ENCODE results near the gene RXRA. TPM values are rescaled to one million over a fixed set of nuclear protein-coding genes. Genes with fewer than 3 reads are reported as not detected.
A peak's percentile ranks its signal among the peaks of the same experiment; 100 is the strongest.

RXRA gene
- total RNA-seq, 1 donor from 2014 or later: 49.4 TPM

DNA sequence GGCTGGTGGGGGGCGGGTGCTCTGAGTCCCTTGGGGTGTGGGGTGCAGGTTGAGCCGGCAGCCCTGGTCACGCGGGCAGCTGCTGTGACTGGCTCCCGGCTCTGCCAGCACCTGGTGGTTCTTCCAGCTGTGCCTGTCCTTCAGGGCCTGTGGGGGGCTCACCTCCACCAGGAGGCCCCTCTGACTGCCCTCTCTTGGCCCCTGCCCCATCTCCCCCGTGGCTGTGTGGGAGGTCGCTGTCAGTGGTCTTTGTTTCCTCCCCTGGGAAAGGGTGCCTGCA, 3.3 kb downstream of the RXRA start:
- Histone ChIP-seq H3K36me3 (no peaks in the 10 kb centered on the region), H3K4me1 (peaks cover 80% of the 10 kb centered on the region), H3K27ac (peak overlapping the region; percentile 95), H3K4me3 (peak overlapping the region; percentile 63 to 96), H3K27me3 (no peaks in the 10 kb centered on the region), H3K9me3 (no peaks in the 10 kb centered on the region)
- TF ChIP-seq POLR2AphosphoS5 (IDR thresholded peaks at IDR 0.05; ENCODE audit: insufficient read depth in 1 of 2, low read depth in 1 of 2) (no peak), POLR2A (IDR thresholded peaks at IDR 0.05) (no peak)
- TF ChIP-seq, protein P1, sequence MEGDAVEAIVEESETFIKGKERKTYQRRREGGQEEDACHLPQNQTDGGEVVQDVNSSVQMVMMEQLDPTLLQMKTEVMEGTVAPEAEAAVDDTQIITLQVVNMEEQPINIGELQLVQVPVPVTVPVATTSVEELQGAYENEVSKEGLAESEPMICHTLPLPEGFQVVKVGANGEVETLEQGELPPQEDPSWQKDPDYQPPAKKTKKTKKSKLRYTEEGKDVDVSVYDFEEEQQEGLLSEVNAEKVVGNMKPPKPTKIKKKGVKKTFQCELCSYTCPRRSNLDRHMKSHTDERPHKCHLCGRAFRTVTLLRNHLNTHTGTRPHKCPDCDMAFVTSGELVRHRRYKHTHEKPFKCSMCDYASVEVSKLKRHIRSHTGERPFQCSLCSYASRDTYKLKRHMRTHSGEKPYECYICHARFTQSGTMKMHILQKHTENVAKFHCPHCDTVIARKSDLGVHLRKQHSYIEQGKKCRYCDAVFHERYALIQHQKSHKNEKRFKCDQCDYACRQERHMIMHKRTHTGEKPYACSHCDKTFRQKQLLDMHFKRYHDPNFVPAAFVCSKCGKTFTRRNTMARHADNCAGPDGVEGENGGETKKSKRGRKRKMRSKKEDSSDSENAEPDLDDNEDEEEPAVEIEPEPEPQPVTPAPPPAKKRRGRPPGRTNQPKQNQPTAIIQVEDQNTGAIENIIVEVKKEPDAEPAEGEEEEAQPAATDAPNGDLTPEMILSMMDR (IDR thresholded peaks at IDR 0.05): no peak
- intact Hi-C loops (cut with DNase I): loop anchor here (5.0 kb wide), 2 partner anchors 103 to 157 kb away; no protein-coding TSS in a partner anchor
- DNase-seq (ENCODE audit: extremely low spot score in 2 of 2): no peak

DNA sequence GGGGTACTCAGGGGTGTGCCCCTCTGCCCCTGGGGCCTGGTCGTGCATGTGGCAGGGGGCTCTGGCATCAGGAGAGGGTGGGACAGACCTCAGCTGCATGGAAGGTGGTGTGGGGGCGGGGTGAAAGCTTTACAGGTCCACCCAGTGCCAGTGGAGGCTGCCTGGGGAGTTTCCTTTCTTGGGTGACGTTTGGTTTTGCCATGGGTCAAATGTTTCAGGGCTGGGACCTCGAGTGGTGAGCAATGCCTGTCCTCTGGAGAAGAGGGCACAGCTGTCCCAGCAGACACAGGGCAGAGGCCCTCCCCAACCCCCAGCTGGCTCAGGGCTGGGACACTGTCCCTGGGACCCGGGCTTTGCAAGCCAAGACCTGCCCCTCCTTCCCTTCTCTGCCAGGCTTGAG, 3.6 kb downstream of the RXRA start:
- intact Hi-C loops (cut with DNase I): loop anchor here (5.0 kb wide), 2 partner anchors 102 to 158 kb away; no protein-coding TSS in a partner anchor

DNA sequence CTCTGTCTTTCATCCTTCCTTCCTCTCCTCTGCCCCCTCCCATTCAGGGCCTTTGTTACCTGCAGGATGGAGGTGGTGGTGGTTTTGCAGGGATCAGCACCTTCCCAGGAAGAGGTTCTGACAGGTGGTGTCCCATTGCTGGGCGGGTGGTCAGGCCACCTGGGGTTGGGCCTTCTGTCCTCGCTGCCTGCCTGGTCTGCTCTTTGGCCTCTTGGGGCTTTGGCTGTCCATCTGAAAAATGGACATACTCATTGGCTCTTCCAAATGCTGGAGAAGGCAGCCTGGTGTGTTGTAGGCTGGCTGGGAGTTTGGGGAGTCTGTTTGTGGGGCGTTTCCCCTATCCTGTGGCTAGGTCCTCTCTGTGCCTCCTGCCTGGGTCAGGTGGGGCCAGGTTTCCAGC, 4.3 kb downstream of the RXRA start:
- TF ChIP-seq, protein P1 (IDR thresholded peaks at IDR 0.05): no peak
- TF ChIP-seq POLR2A (IDR thresholded peaks at IDR 0.05): no peak
- TF ChIP-seq POLR2AphosphoS5 (IDR thresholded peaks at IDR 0.05; ENCODE audit: insufficient read depth in 1 of 2, low read depth in 1 of 2): no peak
- Histone ChIP-seq H3K9me3 (no peaks in the 10 kb centered on the region), H3K4me1 (peaks cover 80% of the 10 kb centered on the region), H3K36me3 (no peaks in the 10 kb centered on the region), H3K27ac (peak overlapping the region; percentile 95), H3K4me3 (no peak overlapping the region), H3K27me3 (no peaks in the 10 kb centered on the region)
- DNase-seq (ENCODE audit: extremely low spot score in 2 of 2): no peak
- intact Hi-C loops (cut with DNase I): no loop called here

More for the DNA sequence above, 3.6 kb downstream of the RXRA start:
- Histone ChIP-seq H3K4me3 (peak overlapping the region; percentile 63 to 96), H3K27me3 (no peaks in the 10 kb centered on the region), H3K9me3 (no peaks in the 10 kb centered on the region), H3K4me1 (peaks cover 80% of the 10 kb centered on the region), H3K27ac (peak overlapping the region; percentile 95), H3K36me3 (no peaks in the 10 kb centered on the region)
- DNase-seq (ENCODE audit: extremely low spot score in 2 of 2): no peak
- TF ChIP-seq, protein P1 (IDR thresholded peaks at IDR 0.05): no peak
- TF ChIP-seq POLR2AphosphoS5 (IDR thresholded peaks at IDR 0.05; ENCODE audit: insufficient read depth in 1 of 2, low read depth in 1 of 2): no peak
- no peak for TF ChIP-seq POLR2A (IDR thresholded peaks at IDR 0.05)

DNA sequence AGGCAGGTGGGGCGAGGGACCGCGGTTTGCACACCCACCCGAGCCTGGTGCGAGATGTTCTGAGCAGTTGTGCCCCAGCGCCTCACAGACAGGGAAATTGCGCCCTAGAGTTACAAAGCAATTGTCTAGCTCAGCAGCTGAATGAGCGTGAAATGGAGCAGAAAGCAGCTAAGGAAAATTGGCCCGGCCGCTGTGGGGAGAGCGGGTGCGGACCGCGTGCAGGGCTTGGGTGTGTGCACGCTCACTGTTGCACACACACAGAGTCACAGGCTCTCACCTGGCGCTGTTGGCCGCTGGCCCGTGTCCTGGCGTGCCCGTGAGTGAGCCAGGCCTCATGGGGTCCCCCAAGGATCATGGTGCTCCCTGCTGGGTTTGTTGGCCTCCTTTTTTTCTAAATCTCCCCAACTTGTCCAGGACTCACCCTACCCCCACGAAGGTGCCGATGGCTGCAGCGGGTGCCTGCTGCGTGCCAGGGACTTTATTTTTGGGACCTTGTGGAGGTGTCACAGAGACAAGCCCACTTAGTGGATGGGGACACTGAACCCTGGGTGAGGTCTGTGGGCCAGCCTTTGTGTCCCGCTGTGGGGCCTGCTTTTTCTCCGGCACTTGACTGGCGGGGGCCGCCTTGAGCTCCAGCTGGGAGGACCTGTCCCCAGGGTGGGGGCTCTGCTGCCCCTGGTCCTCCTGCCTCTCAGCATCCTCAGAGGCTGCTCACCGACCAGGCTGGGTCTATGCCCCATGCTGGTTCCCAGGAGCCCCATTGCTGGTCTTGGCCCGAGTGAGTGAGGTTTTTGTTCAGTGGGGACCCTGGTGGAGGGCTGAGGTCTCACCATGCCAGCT, 5.2 kb downstream of the RXRA start:
- Histone ChIP-seq H3K27me3 (no peaks in the 10 kb centered on the region), H3K4me1 (peaks cover 87% of the 10 kb centered on the region), H3K9me3 (no peaks in the 10 kb centered on the region), H3K36me3 (no peaks in the 10 kb centered on the region), H3K4me3 (no peak overlapping the region), H3K27ac (peak overlapping the region; percentile 95)
- DNase-seq (ENCODE audit: extremely low spot score in 2 of 2): no peak
- no peak for TF ChIP-seq POLR2AphosphoS5 (IDR thresholded peaks at IDR 0.05; ENCODE audit: insufficient read depth in 1 of 2, low read depth in 1 of 2)
- no peak for TF ChIP-seq POLR2A (IDR thresholded peaks at IDR 0.05)
- TF ChIP-seq, protein P1 (IDR thresholded peaks at IDR 0.05): no peak
- intact Hi-C loops (cut with DNase I): no loop called here

DNA sequence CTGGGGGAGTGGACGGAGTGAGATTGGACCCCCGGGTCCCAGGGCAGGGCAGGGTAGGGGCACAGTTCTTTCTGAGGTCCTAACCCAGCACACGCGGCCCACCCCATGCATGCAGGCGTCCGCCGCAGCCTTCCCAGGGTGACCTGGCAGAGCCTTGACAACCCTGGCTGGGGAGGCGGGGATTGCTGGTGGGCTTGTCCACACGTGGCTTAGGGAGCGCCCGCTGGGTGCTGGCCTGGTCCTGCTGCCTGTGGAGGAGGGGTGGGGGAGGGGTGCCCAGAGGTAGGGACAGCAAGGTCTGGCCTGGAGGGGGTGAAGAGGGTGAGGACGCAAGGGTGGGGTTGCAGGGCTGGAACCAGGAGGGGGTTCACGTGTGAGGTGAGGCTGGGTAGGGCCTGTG, 6.0 kb downstream of the RXRA start:
- Histone ChIP-seq H3K36me3 (no peaks in the 10 kb centered on the region), H3K4me1 (peaks cover 95% of the 10 kb centered on the region), H3K27ac (peak overlapping the region; percentile 22), H3K27me3 (no peaks in the 10 kb centered on the region), H3K9me3 (no peaks in the 10 kb centered on the region), H3K4me3 (no peak overlapping the region)
- intact Hi-C loops (cut with DNase I): no loop called here
- TF ChIP-seq, protein P1 (IDR thresholded peaks at IDR 0.05): no peak
- TF ChIP-seq POLR2AphosphoS5 (IDR thresholded peaks at IDR 0.05; ENCODE audit: insufficient read depth in 1 of 2, low read depth in 1 of 2) (no peak), POLR2A (IDR thresholded peaks at IDR 0.05) (no peak)
- no peak for DNase-seq (ENCODE audit: extremely low spot score in 2 of 2)

Data from vagina (tissue), 2 donors.